Stimulated activated CD4-positive, alpha-beta T cell treated with anti-CD3 and anti-CD28 coated beads, Interleukin-12 subunit alpha, Interleukin-12 subunit beta, amount 100 ng/mL, for 48 hours (primary cell): ENCODE data around the gene TLE3.
"Not testable (repeated sequence)": the region's sequence is repeated elsewhere in the genome, so short reads cannot be mapped to it uniquely, and the experiment has no call there.

ENCODE experiments used
- DNase-seq, 3 donors: peaks; one replicate each; pipeline ENCODE4 v3.0.0-alpha.2; 2020; ENCODE audit warnings: low read depth in 2 of 3, low spot score in 1 of 3

Gene TLE3

DNA sequence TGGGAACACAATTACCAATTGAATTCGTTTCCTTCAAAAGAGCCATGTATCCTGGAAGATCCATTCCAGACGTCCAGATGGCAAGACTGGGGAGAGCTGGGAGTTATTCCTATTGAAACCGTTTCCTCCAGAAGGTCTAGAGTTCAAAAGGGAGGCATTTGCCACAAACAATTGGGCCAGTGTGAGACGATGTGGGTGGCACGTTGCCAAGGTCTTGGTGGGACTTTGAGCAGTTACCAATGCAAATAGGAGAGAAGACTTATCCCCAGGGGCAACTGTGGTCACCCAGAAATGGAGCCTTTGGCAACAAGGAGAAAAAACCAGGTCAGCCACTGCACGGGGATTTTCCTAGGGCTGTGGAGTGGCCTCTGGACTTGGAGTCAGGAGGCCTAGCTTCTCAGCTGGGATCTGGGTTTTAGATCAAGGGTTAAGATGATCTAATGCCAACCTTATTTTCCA lies 29.6 kb upstream of the TLE3 start:
- DNase-seq, result no peak

- no peak for DNase-seq
Measured at GRCh38 chr15:70126362-70126761, 28.6 kb upstream of the TLE3 start.

DNA sequence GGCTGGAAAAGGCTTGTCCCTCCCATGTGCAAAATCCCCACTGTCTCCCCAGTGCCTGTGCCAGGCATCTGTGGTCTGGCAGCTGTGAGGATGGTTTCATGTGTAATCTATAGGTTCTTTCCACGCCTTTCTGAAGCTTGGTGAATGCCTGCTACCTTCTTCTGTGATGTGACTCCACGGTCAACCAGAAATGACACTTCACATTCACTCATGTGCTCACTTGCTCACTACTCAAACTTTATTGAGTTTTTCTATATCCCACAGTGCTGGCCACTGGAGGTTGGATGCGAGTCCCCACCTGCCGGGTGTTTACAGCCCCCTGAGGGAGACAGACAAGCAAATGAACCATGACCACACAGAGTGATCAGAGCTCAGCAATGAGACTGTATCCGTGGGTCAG lies 27.9 kb upstream of the TLE3 start:
- DNase-seq, result no peak

DNA sequence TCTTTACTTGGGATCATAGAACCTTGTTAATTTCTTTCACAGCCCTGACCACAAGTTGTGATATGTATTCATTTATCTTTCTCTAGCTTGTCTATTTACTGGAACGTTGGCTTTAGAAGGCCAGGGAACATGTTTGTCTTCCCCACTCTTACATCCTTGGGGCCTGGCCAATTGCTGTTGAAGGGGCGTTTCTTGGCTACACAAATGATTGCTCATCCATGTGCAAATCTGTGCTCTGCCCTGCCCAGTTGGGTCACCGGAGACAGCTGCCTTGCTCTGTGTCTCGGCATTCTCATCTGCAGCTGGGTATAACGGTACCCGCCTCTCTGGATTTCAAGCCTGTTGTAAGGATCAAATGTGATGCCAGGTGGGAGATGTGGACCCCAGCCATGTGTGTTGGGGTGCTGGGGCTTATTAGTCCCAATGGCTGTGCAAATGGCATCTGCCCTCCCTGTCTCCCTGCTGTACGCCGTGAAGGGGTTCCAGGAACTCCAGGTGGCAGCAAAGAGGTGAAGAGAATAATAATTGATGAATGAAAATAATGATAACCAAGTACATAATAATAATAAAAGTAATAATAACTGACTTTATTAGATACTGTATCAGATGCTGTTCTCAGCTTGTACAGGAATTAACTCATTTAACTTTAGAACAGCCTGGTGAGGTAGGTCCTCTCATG lies 24.0 kb upstream of the TLE3 start:
- DNase-seq, result no peak

GRCh38 chr15:70120958-70121623 lies 23.4 kb upstream of the TLE3 start:
- no peak for DNase-seq

DNA sequence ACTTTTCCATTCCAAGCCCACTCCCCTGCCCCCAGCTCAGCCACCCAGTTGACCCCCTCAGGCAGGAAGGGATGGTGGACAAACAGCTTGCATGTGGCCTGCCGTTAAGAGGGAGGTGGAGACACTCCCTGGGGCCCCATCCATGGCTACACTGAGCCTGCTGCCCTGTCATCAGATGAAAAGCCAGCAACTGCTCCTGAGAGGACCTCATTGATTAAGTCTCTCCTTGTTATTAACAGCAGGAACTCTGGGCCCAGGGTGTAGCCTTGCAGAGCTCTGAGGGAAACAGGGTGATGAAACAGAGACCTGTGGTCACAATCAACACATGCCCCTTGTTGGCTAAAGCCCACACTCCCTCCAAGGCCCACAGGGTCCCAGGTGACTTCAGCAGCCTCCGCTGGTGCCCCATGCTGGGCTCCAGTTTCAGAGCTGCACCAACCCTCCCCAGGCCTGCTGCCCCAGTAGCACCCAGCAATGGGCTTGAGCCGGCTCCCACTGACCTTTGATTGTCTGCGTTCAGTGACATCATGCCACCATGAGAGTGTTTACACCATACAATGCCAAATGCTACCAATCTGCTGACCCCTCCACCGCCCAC lies 22.3 kb upstream of the TLE3 start:
- DNase-seq, result no peak

DNA sequence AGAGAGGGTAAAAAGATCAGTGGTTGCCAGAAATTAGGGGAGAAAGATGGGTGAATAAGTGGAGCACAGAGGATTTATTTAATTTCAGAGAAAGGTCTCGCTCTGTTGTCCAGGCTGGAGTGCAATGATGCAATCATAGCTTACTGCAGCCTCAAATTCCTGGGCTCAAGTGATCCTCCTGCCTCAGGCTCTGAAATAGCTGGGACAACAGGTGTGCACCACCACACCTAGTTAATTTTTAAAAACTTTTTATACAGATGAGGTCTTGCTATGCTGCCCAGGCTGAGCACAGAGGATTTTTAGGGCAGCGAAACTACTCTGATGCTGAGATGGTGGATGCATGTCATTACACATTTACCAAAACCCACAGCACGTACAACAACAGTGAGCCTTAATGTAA lies 20.9 kb upstream of the TLE3 start:
- no peak for DNase-seq

- no peak for DNase-seq
Measured at GRCh38 chr15:70116317-70116716, 18.6 kb upstream of the TLE3 start.

DNA sequence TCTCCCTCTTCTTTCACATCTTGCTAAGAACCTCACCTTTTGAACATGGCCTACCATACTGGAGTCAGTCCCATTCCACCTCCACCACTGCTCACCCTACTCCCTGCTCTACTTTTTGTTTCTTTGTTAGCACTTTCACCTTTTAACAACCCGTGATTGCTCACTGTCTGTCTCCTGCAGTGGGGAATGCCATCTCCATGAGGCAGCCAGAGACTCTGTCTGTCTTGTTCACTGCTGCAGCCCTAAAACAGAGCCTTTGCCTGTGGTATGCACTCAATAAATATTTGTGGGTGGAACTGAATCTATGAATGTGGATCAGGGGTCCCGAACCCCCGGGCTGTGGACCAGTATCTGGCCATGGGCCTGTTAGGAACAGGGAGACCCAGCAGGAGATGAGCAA lies 16.5 kb upstream of the TLE3 start:
- DNase-seq, result no peak

GRCh38 chr15:70113304-70113700 lies 15.6 kb upstream of the TLE3 start:
- DNase-seq, result no peak

DNA sequence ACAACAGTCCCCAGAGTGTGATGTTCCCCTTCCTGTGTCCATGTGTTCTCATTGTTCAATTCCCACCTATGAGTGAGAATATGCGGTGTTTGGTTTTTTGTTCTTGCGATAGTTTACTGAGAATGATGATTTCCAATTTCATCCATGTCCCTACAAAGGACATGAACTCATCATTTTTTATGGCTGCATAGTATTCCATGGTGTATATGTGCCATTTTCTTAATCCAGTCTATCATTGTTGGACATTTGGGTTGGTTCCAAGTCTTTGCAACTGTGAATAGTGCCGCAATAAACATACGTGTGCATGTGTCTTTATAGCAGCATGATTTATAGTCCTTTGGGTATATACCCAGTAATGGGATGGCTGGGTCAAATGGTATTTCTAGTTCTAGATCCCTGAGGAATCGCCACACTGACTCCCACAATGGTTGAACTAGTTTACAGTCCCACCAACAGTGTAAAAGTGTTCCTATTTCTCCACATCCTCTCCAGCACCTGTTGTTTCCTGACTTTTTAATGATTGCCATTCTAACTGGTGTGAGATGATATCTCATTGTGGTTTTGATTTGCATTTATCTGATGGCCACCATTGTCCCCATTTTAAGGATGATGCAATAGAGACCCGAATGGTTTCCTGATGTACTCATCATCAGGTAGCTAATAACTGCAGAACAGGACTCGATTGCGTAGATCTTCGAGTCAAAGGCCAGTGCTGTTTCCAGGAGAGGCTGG lies 15.0 kb upstream of the TLE3 start:
- DNase-seq, result not testable (repeated sequence)

DNA sequence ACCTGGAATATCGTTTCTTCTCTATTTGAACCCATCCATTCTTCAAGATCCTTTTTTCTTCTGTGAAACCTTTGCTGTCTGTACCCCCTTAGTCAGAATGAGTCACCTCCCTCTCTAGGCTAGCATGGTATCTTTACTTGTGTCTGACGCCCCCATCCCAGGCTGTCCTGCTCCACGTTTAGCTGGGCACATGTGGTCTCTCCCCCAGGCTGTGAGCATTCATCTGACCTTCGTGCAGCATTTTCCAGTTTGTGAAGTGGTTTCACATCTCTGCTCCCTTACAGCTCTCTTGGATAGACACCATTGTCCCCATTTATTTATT lies 14.3 kb upstream of the TLE3 start:
- no peak for DNase-seq

GRCh38 chr15:70111203-70112073 lies 13.7 kb upstream of the TLE3 start:
- DNase-seq, result no peak

- DNase-seq, result no peak
Measured at GRCh38 chr15:70109978-70110377, 12.3 kb upstream of the TLE3 start.

DNA sequence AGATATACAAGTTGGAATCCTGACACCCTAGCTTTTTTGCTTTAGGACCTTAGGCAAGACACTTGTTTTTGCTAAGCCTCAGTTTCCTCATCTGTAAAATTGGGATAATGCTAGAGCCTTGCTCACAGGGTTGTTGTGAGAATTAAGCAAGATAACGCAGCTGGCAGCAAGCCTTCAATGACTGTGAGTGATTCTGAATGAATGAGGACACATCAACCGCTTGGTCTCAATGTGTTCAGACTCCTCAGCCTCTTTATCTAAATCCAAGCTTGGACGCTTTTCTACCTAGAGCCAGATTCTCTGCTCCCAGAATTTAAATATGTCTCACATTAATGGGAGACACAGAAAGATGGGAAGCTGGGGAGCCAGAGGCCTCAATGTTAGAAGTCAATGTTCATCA lies 11.8 kb upstream of the TLE3 start:
- no peak for DNase-seq

- no peak for DNase-seq
Measured at GRCh38 chr15:70103880-70104626, 6.3 kb upstream of the TLE3 start.

DNA sequence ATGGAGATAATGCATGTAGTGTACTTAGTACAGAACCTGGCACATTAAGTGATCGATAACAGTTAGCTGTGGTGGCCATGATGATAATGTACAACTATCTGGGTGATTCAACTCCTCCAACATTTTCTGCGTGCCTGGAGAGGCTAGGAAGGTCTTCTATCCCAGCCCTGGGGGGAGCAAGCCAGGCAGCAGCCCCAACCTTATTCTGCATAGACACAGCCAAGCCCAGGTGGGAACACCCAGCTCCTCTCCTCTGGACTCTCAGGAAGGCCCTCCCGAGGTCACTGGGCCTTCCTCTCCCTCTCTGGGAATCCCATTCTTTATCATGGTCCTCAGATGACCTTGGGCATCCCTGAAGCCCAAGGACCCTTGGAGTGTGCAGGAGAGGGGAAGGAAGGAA lies 5.1 kb upstream of the TLE3 start:
- no peak for DNase-seq

DNA sequence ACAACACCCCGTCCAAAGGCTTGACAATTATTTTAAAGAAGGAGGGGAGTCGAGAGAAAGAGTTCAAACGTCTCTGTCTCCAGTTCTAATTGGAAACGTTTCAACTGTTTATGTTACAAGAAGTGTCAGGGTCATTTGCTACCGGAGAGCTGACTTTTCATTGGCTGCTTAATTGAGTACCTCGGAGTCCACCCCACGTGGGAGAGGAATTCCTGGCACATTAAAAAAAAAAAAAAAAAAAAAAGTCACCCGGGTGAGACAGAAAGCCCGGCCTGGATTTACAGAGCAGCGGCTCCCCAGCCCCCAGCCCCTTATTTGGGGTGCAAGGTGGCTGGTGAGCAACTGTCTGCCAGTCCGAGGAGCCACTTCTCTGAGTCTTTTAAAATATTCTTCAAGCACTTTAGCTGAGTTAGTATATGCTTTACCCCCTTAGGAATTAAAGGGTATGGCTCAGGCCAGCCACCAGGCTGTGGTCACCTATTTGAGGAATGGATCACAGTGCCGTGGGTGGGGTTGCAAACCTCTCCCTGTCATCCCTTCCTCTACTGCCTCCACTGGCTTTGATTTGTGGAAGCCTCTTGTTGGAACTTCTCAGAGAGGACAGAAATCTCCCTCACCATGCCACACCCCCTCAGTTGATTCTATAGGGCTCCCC lies 3.9 kb upstream of the TLE3 start:
- no peak for DNase-seq

DNA sequence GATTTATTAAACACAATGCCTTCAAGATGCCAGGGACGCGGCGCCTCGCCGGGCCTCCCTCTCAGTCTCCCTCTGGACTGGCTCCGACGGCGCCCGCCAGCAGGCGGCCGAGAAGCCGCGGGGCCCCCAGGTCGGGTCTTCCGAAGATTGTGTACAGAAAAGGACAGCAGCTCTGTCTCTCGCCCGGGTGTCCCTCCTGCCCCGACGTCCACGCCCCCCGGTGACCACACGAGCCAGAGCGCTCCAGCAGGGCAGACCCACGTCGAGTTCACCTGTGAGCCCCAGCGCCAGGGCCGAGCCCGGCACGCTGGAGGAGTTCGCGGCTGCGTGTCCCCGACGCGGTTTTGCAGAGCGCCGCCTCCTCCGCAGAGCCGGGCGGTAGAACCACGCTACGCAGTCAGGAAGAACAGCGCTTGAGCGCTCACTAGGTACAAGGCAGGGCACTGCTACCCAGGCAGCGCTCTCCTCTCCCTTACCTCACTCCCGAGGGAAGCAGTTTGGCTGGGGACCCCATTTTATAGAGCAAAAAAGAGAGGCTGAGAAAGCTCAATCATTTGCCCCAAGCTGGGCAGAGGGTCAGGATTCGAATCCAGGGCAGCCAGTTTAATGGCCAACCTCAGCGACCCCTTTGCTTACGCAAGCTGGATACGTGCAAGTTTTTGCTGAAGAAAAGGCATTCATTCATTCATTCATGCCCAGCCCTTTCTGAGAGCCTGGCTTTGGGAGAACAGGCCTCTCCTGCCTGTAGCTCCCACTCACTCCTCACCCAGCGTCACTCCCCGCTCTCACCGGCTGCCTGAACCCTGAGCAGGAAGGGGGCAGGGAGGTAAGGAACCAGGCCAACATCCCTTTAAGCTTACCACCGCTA lies 3.0 kb upstream of the TLE3 start:
- peak; percentile 30 to 56 (median 36) for DNase-seq
